ENCODE measurements around the gene PDP2. TPM values are rescaled to one million over a fixed set of nuclear protein-coding genes. Genes with fewer than 3 reads are reported as not detected.

PDP2 gene
- total RNA-seq, 2 experiments from 2014 or later: 24.2 to 26.9 TPM

- CTCF ChIA-PET: interaction anchor here (2.1 to 6.7 kb wide), 2 partner anchors 29 to 67 kb away, joined by 6 to 94 read pairs; partner anchors contain the start of genes NAE1 and RRAD
- Mint-ChIP-seq H3K4me3 (no peak overlapping the region), H3K27ac (no peak overlapping the region), H3K4me1 (ENCODE audit: low read depth) (peaks cover 15% of the 10 kb centered on the region), H3K9me3 (ENCODE audit: insufficient read depth) (no peaks in the 10 kb centered on the region), H3K36me3 (ENCODE audit: low read depth) (peaks cover under 1% of the 10 kb centered on the region), H3K27me3 (ENCODE audit: low read depth) (no peaks in the 10 kb centered on the region)
- ATAC-seq (no peak), DNase-seq (no peak)
- POLR2A ChIA-PET: interaction anchor here (0.9 kb wide), 1 partner anchor 12 kb away, joined by 3 read pairs; no protein-coding TSS in a partner anchor
Observed at GRCh38 chr16:66898207-66898606, 17.9 kb downstream of the PDP2 start.

GRCh38 chr16:66898933-66899309, 18.6 kb downstream of the PDP2 start:
- Mint-ChIP-seq H3K9me3 (ENCODE audit: insufficient read depth) (no peaks in the 10 kb centered on the region), H3K36me3 (ENCODE audit: low read depth) (no peaks in the 10 kb centered on the region), H3K4me1 (ENCODE audit: low read depth) (peaks cover 13% of the 10 kb centered on the region), H3K27ac (no peak overlapping the region), H3K27me3 (ENCODE audit: low read depth) (no peaks in the 10 kb centered on the region), H3K4me3 (no peak overlapping the region)
- POLR2A ChIA-PET: interaction anchor here (0.7 kb wide), 1 partner anchor 27 kb away, joined by 3 read pairs; no protein-coding TSS in a partner anchor
- DNase-seq (no peak), ATAC-seq (no peak)
- CTCF ChIA-PET: interaction anchor here (2.1 kb wide), 1 partner anchor 68 kb away, joined by 6 read pairs; the partner anchor contains the start of gene NAE1

- ChIA-PET CTCF (interaction anchor here (0.9 kb wide), 1 partner anchor 10 kb away, joined by 3 read pairs; no protein-coding TSS in a partner anchor), POLR2A (interaction anchor here (0.7 kb wide), 1 partner anchor 26 kb away, joined by 3 read pairs; no protein-coding TSS in a partner anchor)
- Mint-ChIP-seq H3K36me3 (ENCODE audit: low read depth) (no peaks in the 10 kb centered on the region), H3K4me3 (no peak overlapping the region), H3K27me3 (ENCODE audit: low read depth) (no peaks in the 10 kb centered on the region), H3K4me1 (ENCODE audit: low read depth) (peaks cover 9% of the 10 kb centered on the region), H3K9me3 (ENCODE audit: insufficient read depth) (no peaks in the 10 kb centered on the region), H3K27ac (no peak overlapping the region)
- DNase-seq (no peak), ATAC-seq (no peak)
Observed at GRCh38 chr16:66899310-66899944, 19.1 kb downstream of the PDP2 start.

- CTCF ChIA-PET: interaction anchor here (0.9 to 1.2 kb wide), 2 partner anchors 9 to 10 kb away, joined by 3 read pairs; no protein-coding TSS in a partner anchor
- no peaks in the 10 kb centered on the region for H3K27me3 Mint-ChIP-seq (ENCODE audit: low read depth)
Observed at GRCh38 chr16:66899945-66900710, 19.8 kb downstream of the PDP2 start.

GRCh38 chr16:66900721-66901441, 20.6 kb downstream of the PDP2 start:
- POLR2A ChIA-PET: no interaction called here
- Mint-ChIP-seq H3K27me3 (ENCODE audit: low read depth) (no peaks in the 10 kb centered on the region), H3K27ac (no peak overlapping the region), H3K36me3 (ENCODE audit: low read depth) (no peaks in the 10 kb centered on the region), H3K9me3 (ENCODE audit: insufficient read depth) (no peaks in the 10 kb centered on the region), H3K4me1 (ENCODE audit: low read depth) (peaks cover 2% of the 10 kb centered on the region), H3K4me3 (no peak overlapping the region)
- CTCF ChIA-PET: interaction anchor here (1.2 to 1.6 kb wide), 2 partner anchors 10 to 70 kb away, joined by 3 to 4 read pairs; partner anchors contain the start of gene NAE1
- ATAC-seq: no peak
- DNase-seq: no peak

More at GRCh38 chr16:66899945-66900710, 19.8 kb downstream of the PDP2 start:
- Mint-ChIP-seq H3K4me3 (no peak overlapping the region), H3K9me3 (ENCODE audit: insufficient read depth) (no peaks in the 10 kb centered on the region), H3K4me1 (ENCODE audit: low read depth) (peaks cover 2% of the 10 kb centered on the region), H3K36me3 (ENCODE audit: low read depth) (no peaks in the 10 kb centered on the region), H3K27ac (no peak overlapping the region)
- POLR2A ChIA-PET: no interaction called here
- DNase-seq: no peak
- ATAC-seq: no peak

GRCh38 chr16:66901626-66902025, 21.3 kb downstream of the PDP2 start:
- H3K9me3 Mint-ChIP-seq (ENCODE audit: insufficient read depth): no peaks in the 10 kb centered on the region
- ATAC-seq (no peak), DNase-seq (no peak)
- no peaks in the 10 kb centered on the region for H3K36me3 Mint-ChIP-seq (ENCODE audit: low read depth)
- H3K4me3 Mint-ChIP-seq: no peak overlapping the region
- peaks cover 6% of the 10 kb centered on the region for H3K4me1 Mint-ChIP-seq (ENCODE audit: low read depth)
- POLR2A ChIA-PET: no interaction called here
- CTCF ChIA-PET: interaction anchor here (1.6 kb wide), 1 partner anchor 71 kb away, joined by 4 read pairs; the partner anchor contains the start of gene NAE1
- H3K27ac Mint-ChIP-seq: no peak overlapping the region
- H3K27me3 Mint-ChIP-seq (ENCODE audit: low read depth): no peaks in the 10 kb centered on the region

GRCh38 chr16:66902648-66903543, 22.6 kb downstream of the PDP2 start:
- H3K36me3 Mint-ChIP-seq (ENCODE audit: low read depth): no peaks in the 10 kb centered on the region
- H3K4me1 Mint-ChIP-seq (ENCODE audit: low read depth): peaks cover 6% of the 10 kb centered on the region
- ChIA-PET POLR2A (interaction anchor here (0.6 kb wide), 1 partner anchor 34 kb away, joined by 3 read pairs; no protein-coding TSS in a partner anchor), CTCF (interaction anchor here (0.9 to 5.5 kb wide), 6 partner anchors 8 to 72 kb away, joined by 3 to 27 read pairs (median 4); partner anchors contain the start of genes NAE1 and RRAD)
- ATAC-seq: no peak
- no peak overlapping the region for H3K27ac Mint-ChIP-seq
- H3K9me3 Mint-ChIP-seq (ENCODE audit: insufficient read depth): no peaks in the 10 kb centered on the region
- no peak overlapping the region for H3K4me3 Mint-ChIP-seq
- DNase-seq: no peak
- H3K27me3 Mint-ChIP-seq (ENCODE audit: low read depth): no peaks in the 10 kb centered on the region

GRCh38 chr16:66903544-66904427, 23.5 kb downstream of the PDP2 start:
- H3K36me3 Mint-ChIP-seq (ENCODE audit: low read depth): no peaks in the 10 kb centered on the region
- DNase-seq: no peak
- H3K27ac Mint-ChIP-seq: no peak overlapping the region
- H3K27me3 Mint-ChIP-seq (ENCODE audit: low read depth): no peaks in the 10 kb centered on the region
- ATAC-seq: no peak
- POLR2A ChIA-PET: interaction anchor here (0.6 kb wide), 1 partner anchor 33 kb away, joined by 3 read pairs; no protein-coding TSS in a partner anchor
- CTCF ChIA-PET: interaction anchor here (1.0 to 5.5 kb wide), 4 partner anchors 9 to 35 kb away, joined by 3 to 27 read pairs (median 5); partner anchors contain the start of gene RRAD
- H3K9me3 Mint-ChIP-seq (ENCODE audit: insufficient read depth): no peaks in the 10 kb centered on the region
- peaks cover 6% of the 10 kb centered on the region for H3K4me1 Mint-ChIP-seq (ENCODE audit: low read depth)
- no peak overlapping the region for H3K4me3 Mint-ChIP-seq

- H3K4me1 Mint-ChIP-seq (ENCODE audit: low read depth): peaks cover 6% of the 10 kb centered on the region
- H3K36me3 Mint-ChIP-seq (ENCODE audit: low read depth): no peaks in the 10 kb centered on the region
- H3K27me3 Mint-ChIP-seq (ENCODE audit: low read depth): no peaks in the 10 kb centered on the region
- POLR2A ChIA-PET: interaction anchor here (0.7 kb wide), 1 partner anchor 9 kb away, joined by 3 read pairs; no protein-coding TSS in a partner anchor
- DNase-seq: no peak
- H3K27ac Mint-ChIP-seq: no peak overlapping the region
- CTCF ChIA-PET: interaction anchor here (1.9 to 5.5 kb wide), 2 partner anchors 10 to 21 kb away, joined by 4 to 27 read pairs; partner anchors contain the start of gene RRAD
- ATAC-seq: no peak
- H3K4me3 Mint-ChIP-seq: no peak overlapping the region
- H3K9me3 Mint-ChIP-seq (ENCODE audit: insufficient read depth): no peaks in the 10 kb centered on the region
Observed at GRCh38 chr16:66904428-66904845, 24.1 kb downstream of the PDP2 start.
